HG03060 (cell line): ENCODE measurements around the gene GABRD.

Source experiments
- ATAC-seq: cut with Tn5 transposase; IDR thresholded peaks from one replicate; pipeline ENCODE4 v1.9.1; 2021; ENCODE audit warnings: low read depth, moderate number of reproducible peaks; ENCODE audit not compliant: unreplicated experiment

The GABRD gene

GRCh38 chr1:1984560-1985070 is 34.5 kb upstream of the GABRD start:
- no peak for ATAC-seq

- ATAC-seq, result no peak
Observed at GRCh38 chr1:1985375-1986050, 33.6 kb upstream of the GABRD start.

- no peak for ATAC-seq
Observed at GRCh38 chr1:1986451-1987141, 32.5 kb upstream of the GABRD start.

GRCh38 chr1:1987142-1987510 is 32.0 kb upstream of the GABRD start:
- no peak for ATAC-seq

GRCh38 chr1:1988061-1988945 is 30.8 kb upstream of the GABRD start:
- ATAC-seq, result no peak

GRCh38 chr1:1989102-1989542 is 30.0 kb upstream of the GABRD start:
- ATAC-seq, result no peak

GRCh38 chr1:1989789-1990188 is 29.4 kb upstream of the GABRD start:
- ATAC-seq, result no peak

GRCh38 chr1:1990222-1990621 is 28.9 kb upstream of the GABRD start:
- no peak for ATAC-seq

- ATAC-seq, result no peak
Observed at GRCh38 chr1:1994536-1994935, 24.6 kb upstream of the GABRD start.

- no peak for ATAC-seq
Observed at GRCh38 chr1:1996207-1996651, 22.9 kb upstream of the GABRD start.

GRCh38 chr1:1997576-1997975 is 21.6 kb upstream of the GABRD start:
- ATAC-seq, result no peak

- ATAC-seq, result no peak
Observed at GRCh38 chr1:2000432-2000831, 18.7 kb upstream of the GABRD start.

GRCh38 chr1:2000850-2001249 is 18.3 kb upstream of the GABRD start:
- no peak for ATAC-seq

- no peak for ATAC-seq
Observed at GRCh38 chr1:2001773-2002411, 17.3 kb upstream of the GABRD start.

GRCh38 chr1:2003541-2004131 is 15.5 kb upstream of the GABRD start, which contains the start of gene CFAP74:
Gene CFAP74, minus strand, starts transcription at chr1:2003786. Its CDS starts 12,830 bp downstream, at chr1:1990956.
- no peak for ATAC-seq

GRCh38 chr1:2004856-2005255 is 14.3 kb upstream of the GABRD start:
- no peak for ATAC-seq

- ATAC-seq, result no peak
Observed at GRCh38 chr1:2009101-2010053, 9.8 kb upstream of the GABRD start.

- no peak for ATAC-seq
Observed at GRCh38 chr1:2014181-2014580, 5.0 kb upstream of the GABRD start.
